Measurements from ENCODE around the gene ALKAL2. TPM values are rescaled to one million over a fixed set of nuclear protein-coding genes. Genes with fewer than 3 reads are reported as not detected.

The ALKAL2 gene
- total RNA-seq, 2 donors from 2014 or later = not detected

DNA sequence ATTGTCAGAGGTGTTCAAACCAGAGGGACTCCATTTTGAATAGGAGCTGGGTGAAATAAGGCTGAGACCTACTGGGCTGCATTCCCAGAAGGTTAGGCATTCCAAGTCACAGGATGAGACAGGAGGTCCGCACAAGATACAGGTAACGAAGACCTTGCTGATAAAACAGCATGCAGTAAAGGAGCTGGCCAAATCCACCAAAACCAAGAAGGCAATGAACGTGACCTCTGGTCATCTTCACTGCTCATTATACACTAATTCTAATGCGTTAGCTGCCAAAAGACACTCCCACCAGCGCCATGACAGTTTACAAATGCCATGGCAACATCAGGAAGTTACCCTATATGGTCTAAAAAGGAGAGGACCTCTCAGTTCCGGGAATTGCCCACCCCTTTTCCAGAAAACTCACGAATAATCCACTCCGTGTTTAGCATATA is 34.7 kb downstream of the ALKAL2 start:
- no peaks in the 10 kb centered on the region for H3K27me3 Mint-ChIP-seq
- peaks cover 25% of the 10 kb centered on the region for H3K36me3 Mint-ChIP-seq (ENCODE audit: low read depth)
- peaks cover 4% of the 10 kb centered on the region for H3K9me3 Mint-ChIP-seq
- H3K4me3 Mint-ChIP-seq = no peak overlapping the region
- H3K4me1 Mint-ChIP-seq = no peaks in the 10 kb centered on the region
- no peak overlapping the region for H3K27ac Mint-ChIP-seq
- no peak for ATAC-seq (replicated peaks)

DNA sequence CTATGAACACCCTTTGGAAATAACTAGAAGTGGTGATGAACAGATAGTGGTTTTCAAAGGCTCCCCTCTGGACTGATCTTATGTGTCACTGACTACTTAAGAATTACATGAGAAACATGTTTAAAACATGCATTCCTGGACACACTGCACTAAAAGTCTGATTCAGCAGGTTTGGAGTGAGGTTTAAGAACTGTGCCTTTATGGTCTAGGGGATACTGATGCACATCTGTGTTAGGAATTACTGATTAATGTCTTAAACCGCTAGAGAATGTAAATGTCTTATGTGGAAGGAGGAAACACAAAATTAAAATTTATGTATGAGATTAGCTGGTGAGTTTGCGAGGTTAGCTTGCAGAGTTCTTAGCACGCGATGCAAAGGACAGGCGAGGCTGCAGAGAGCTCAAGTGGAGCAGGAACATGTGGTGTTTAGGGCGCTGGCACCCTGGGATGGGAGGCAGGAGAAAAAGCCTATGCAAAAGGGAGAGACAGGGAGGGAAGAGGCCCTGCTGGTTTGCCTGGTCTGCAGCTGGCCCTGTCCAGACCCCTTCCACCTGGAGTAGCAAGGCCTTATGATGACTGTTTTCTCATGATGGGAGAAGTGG is 35.8 kb downstream of the ALKAL2 start:
- H3K27ac Mint-ChIP-seq = no peak overlapping the region
- no peak for ATAC-seq (replicated peaks)
- peaks cover 35% of the 10 kb centered on the region for H3K36me3 Mint-ChIP-seq (ENCODE audit: low read depth)
- H3K9me3 Mint-ChIP-seq = no peaks in the 10 kb centered on the region
- H3K4me1 Mint-ChIP-seq = no peaks in the 10 kb centered on the region
- H3K4me3 Mint-ChIP-seq = no peak overlapping the region
- H3K27me3 Mint-ChIP-seq = no peaks in the 10 kb centered on the region

DNA sequence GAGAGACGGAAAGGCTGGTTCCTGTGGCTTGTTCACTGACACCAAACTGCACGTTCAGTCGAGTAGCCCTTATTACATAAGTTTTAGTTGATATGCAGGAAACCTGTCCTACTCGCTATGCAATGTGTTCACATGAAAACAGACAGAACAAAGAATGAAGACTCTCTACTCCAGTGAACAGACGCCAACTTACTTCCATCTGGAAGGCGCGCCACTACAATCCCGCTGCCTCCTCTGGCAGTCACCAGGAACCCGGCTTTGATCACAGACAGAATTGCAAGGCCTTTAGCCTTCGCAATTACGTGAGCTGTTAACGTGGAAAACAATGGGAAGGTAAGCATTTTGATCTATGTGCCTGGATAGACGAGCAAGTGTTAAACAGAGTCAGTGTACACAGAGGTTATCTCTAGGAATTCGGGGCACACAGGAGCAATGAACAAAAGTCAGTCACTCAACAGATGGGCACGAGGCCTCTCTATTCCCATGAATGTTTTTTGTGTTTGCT is 38.3 kb downstream of the ALKAL2 start:
- no peaks in the 10 kb centered on the region for H3K27me3 Mint-ChIP-seq
- no peaks in the 10 kb centered on the region for H3K9me3 Mint-ChIP-seq
- peaks cover 48% of the 10 kb centered on the region for H3K36me3 Mint-ChIP-seq (ENCODE audit: low read depth)
- peaks cover 4% of the 10 kb centered on the region for H3K4me1 Mint-ChIP-seq
- no peak for ATAC-seq (replicated peaks)
- H3K27ac Mint-ChIP-seq = peak overlapping the region; percentile 42
- no peak overlapping the region for H3K4me3 Mint-ChIP-seq

DNA sequence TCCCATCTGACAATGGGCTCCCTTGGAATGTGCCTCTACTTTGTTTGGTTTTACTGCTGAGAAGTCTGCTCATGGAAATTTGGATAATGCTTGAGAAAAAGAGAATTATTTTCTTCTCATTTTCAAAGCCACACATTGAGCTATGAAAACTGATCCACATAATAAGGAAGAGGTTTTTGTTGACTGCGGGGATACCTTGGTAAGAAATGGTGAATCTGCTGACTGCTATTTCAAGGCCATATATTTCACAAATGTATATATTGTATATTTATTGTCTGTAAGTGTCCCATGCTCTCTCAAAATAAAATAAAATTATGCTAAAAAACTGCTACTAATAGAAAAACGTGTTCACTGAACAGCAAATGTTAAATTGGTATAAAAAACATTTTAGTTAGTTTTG is 39.2 kb downstream of the ALKAL2 start:
- H3K4me3 Mint-ChIP-seq = no peak overlapping the region
- no peaks in the 10 kb centered on the region for H3K9me3 Mint-ChIP-seq
- ATAC-seq (replicated peaks) = no peak
- H3K36me3 Mint-ChIP-seq (ENCODE audit: low read depth) = peaks cover 56% of the 10 kb centered on the region
- no peaks in the 10 kb centered on the region for H3K27me3 Mint-ChIP-seq
- H3K27ac Mint-ChIP-seq = peak overlapping the region; percentile 42
- peaks cover 4% of the 10 kb centered on the region for H3K4me1 Mint-ChIP-seq

DNA sequence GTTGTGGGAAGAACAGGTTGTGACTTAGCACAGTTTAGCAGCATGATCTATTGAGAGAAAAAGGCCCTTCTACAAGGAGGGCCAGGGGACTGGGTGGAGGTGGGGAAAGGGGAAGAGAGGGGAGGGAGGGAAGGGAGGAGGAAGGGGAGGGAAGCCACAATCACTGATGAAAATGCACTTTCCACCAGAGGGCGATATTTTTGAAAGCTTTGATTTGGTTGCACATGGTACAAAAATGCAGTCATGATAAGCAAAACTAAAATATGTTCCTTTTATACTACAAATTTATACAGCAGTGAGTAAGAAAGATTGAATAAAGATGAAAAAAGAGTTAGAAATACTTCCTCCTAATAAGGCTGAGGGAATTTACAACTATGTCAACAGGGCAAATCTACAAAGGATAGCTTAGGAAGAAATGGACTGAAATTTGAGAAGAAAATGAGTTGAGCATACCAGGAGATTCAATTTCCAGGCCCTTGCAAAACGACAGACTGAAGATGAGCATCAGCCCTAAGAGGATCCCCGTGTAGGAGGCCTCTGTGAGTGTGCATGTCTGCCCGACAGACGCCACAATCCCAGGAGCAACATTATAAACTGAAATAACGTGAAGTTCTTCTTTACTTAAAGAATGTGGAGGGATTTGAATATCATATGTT is 41.3 kb downstream of the ALKAL2 start:
- H3K4me1 Mint-ChIP-seq = peaks cover 4% of the 10 kb centered on the region
- ATAC-seq (replicated peaks) = no peak
- no peak overlapping the region for H3K4me3 Mint-ChIP-seq
- H3K27me3 Mint-ChIP-seq = no peaks in the 10 kb centered on the region
- H3K27ac Mint-ChIP-seq = no peak overlapping the region
- no peaks in the 10 kb centered on the region for H3K9me3 Mint-ChIP-seq
- H3K36me3 Mint-ChIP-seq (ENCODE audit: low read depth) = peaks cover 67% of the 10 kb centered on the region

DNA sequence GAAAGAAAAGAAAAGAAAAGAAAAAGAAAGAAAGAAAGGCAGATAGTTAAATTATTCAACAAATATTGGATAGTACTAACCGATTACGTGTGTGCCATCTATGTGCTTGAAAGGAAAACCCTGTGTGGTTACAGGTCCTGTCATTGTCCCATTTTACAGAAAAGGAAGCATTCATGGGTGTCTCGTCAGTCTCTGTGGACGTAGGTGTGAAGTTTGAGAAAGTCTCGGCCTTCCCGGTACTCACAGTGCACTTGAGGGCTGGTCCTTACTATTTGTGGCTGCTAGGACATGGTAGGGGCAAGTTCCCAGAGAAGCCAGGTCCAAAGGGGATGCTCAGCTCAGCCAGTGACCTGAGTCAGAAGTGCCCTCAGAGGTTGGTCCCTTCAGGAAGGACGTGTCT is 43.3 kb downstream of the ALKAL2 start:
- no peaks in the 10 kb centered on the region for H3K9me3 Mint-ChIP-seq
- H3K27me3 Mint-ChIP-seq = no peaks in the 10 kb centered on the region
- H3K4me3 Mint-ChIP-seq = no peak overlapping the region
- ATAC-seq (replicated peaks) = no peak
- H3K4me1 Mint-ChIP-seq = peaks cover 4% of the 10 kb centered on the region
- no peak overlapping the region for H3K27ac Mint-ChIP-seq
- H3K36me3 Mint-ChIP-seq (ENCODE audit: low read depth) = peaks cover 83% of the 10 kb centered on the region

DNA sequence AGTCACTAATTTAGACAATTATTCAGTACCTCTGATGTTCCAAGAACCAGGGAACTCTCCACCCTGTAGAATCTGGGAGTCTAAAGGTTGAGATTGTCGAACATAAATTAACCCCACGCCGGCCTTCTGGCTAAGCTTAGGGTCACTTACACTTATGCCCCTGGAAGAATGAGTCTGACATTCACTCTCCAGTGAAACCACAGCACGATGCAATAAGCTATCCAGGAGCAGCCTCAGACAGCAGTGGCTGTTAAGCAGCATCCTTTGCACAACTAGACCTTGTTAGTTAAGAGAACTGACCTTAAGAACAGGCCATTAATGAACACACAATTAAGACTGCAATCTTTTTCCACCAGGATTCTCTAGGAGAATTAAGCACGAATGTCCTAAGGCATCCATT is 49.0 kb downstream of the ALKAL2 start:
- no peak overlapping the region for H3K27ac Mint-ChIP-seq
- ATAC-seq (replicated peaks) = no peak
- no peak overlapping the region for H3K4me3 Mint-ChIP-seq
- H3K4me1 Mint-ChIP-seq = no peaks in the 10 kb centered on the region
- H3K9me3 Mint-ChIP-seq = no peaks in the 10 kb centered on the region
- H3K27me3 Mint-ChIP-seq = no peaks in the 10 kb centered on the region
- H3K36me3 Mint-ChIP-seq (ENCODE audit: low read depth) = peaks cover 68% of the 10 kb centered on the region

DNA sequence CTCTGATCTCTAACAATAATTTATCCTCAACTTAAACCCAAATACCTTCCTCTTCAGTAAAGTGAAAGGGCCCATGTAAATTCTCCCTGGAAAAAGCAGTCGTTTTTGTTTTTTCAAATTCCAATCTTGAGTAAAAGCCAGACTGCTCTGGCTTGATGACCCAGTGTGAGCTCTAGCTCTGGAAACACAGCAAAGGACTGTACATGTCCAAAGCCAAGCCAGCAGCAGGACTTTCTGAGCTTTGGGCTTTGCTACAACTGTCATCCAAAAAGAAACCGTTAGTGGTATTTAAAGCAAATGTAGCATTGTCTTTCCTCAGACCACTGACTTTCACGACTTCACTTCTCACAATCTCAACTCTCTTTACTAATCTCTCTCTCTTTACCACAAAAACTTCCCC is 49.5 kb downstream of the ALKAL2 start:
- no peak overlapping the region for H3K27ac Mint-ChIP-seq
- H3K36me3 Mint-ChIP-seq (ENCODE audit: low read depth) = peaks cover 68% of the 10 kb centered on the region
- no peaks in the 10 kb centered on the region for H3K9me3 Mint-ChIP-seq
- no peaks in the 10 kb centered on the region for H3K27me3 Mint-ChIP-seq
- H3K4me3 Mint-ChIP-seq = no peak overlapping the region
- ATAC-seq (replicated peaks) = no peak
- H3K4me1 Mint-ChIP-seq = no peaks in the 10 kb centered on the region

DNA sequence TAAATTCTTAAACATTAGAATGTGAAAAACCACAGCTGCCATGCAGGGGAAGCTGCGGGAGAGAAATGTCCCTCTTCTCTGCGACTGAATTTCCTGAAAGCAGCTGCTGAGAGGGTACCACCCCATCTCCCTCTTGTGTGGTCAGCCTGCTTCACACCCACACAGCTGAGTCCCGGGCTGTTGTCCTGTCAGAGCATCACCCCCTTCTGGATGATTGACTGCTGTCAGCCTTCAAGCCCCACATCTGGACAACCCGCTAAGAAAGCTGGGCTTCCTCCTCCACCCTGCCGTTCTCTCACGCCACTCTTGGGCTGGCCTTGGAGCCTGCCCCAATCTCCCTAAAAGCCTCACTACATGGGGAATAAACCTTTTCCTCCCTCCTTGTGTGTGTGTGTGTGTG is 50.0 kb downstream of the ALKAL2 start:
- Mint-ChIP-seq H3K27me3 (no peaks in the 10 kb centered on the region), H3K4me1 (no peaks in the 10 kb centered on the region), H3K4me3 (no peak overlapping the region), H3K36me3 (ENCODE audit: low read depth) (peaks cover 68% of the 10 kb centered on the region), H3K27ac (no peak overlapping the region), H3K9me3 (no peaks in the 10 kb centered on the region)
- ATAC-seq (replicated peaks) = no peak

DNA sequence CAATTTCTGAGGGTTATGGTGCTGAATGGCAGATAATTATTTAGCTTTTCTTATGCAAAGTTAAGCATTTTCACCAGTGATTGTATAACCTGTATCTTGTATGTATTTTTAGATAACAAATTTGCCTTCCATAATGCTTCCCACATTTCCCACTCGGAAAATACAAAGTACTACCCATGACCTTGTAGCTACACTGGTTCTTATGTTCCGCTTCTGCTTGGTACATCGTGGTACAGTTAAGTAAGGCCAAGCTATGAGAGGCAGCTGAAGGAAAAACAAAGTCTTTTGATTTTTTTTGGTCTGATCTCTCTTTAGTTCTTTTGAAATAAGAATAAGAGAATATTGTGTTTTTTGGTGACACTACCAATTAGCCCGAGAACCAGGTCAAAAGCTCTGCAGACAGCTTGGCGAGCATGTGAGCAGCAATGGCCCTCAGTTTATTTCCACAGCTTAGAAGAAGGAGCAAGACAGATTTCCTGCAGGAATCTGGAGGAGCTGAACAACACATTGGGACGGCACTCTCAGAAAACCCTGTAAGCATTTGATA is 50.8 kb downstream of the ALKAL2 start:
- Mint-ChIP-seq H3K27me3 (no peaks in the 10 kb centered on the region), H3K4me3 (no peak overlapping the region), H3K36me3 (ENCODE audit: low read depth) (peaks cover 69% of the 10 kb centered on the region), H3K27ac (no peak overlapping the region), H3K9me3 (no peaks in the 10 kb centered on the region), H3K4me1 (no peaks in the 10 kb centered on the region)
- no peak for ATAC-seq (replicated peaks)

DNA sequence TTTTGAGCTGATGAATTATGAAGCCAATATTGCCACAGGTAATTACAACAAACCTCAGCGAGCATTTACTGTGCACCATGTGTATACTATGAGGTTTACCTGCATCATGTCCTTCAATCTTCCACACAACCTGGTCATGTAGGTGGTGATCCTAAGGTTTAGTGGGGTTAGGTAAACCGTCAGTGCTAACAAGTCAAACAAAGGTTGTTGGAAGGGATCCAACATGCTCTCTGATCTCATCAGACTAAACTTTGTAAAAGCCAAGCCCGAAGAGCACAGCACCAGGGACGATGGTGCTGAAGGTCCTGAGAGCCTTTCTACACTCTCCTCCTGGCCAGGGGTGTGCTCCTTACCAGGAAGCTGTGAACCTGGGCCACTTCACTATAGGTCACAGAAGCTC is 53.5 kb downstream of the ALKAL2 start:
- no peaks in the 10 kb centered on the region for H3K4me1 Mint-ChIP-seq
- peaks cover 60% of the 10 kb centered on the region for H3K36me3 Mint-ChIP-seq (ENCODE audit: low read depth)
- no peak overlapping the region for H3K27ac Mint-ChIP-seq
- no peak overlapping the region for H3K4me3 Mint-ChIP-seq
- no peak for ATAC-seq (replicated peaks)
- no peaks in the 10 kb centered on the region for H3K9me3 Mint-ChIP-seq
- no peaks in the 10 kb centered on the region for H3K27me3 Mint-ChIP-seq

DNA sequence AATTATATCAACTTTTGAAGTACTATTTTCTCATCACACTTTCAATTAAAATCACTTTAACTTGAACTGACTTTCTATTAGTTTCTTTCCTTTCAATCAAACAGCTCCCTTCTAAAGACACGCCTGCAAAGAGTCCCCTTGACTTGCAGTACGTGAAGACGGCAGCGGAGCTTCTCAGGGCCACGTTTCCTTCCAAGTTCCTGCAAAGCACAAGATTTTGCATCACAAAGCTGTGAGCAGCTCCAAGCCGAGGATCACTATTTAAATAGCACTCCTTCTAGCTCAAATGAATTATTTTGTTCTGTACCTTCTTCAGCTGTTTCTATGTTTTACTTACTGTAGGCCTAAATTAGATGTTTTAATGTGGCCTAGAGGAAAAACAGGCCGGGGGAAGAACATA is 54.9 kb downstream of the ALKAL2 start:
- Mint-ChIP-seq H3K4me3 (no peak overlapping the region), H3K36me3 (ENCODE audit: low read depth) (peaks cover 61% of the 10 kb centered on the region), H3K27me3 (no peaks in the 10 kb centered on the region), H3K4me1 (no peaks in the 10 kb centered on the region), H3K9me3 (no peaks in the 10 kb centered on the region), H3K27ac (no peak overlapping the region)
- ATAC-seq (replicated peaks) = no peak

DNA sequence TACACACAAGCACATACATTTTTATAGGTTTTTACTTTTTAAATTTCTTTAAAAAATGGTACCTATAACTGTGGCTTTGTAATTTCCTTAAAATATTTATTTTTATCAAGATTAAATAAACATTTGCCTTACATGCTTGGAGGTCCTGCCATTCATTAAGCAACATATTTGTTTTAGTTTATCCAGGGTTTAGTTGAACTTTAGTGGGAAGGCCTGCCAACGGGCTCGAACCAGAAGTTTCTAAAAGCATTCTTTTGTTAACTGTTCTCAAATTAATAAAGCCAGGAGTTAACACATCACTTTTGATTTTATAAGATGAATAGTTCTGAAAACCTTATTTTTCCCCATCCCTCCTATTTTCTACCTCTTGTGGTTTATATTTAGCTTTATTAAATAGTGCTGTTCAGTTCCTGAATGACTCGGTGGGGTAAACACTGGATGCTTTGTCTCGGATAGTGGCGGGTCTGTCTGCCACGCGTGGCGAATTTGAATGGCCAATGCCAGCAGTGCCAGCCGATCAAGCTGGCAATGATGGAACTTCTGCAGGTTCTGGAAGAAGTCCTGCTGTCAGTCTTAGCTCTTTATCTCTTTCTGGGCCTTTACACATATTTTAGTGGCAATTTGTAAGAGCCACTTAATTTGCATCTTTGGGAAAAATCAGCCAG is 56.2 kb downstream of the ALKAL2 start:
- no peak overlapping the region for H3K27ac Mint-ChIP-seq
- no peaks in the 10 kb centered on the region for H3K27me3 Mint-ChIP-seq
- no peak overlapping the region for H3K4me3 Mint-ChIP-seq
- no peaks in the 10 kb centered on the region for H3K4me1 Mint-ChIP-seq
- no peak for ATAC-seq (replicated peaks)
- peaks cover 70% of the 10 kb centered on the region for H3K36me3 Mint-ChIP-seq (ENCODE audit: low read depth)
- H3K9me3 Mint-ChIP-seq = no peaks in the 10 kb centered on the region

All from activated T-helper 17 cell treated with anti-CD3 and anti-CD28 coated beads, Interleukin-2, amount 50 U/mL, for 72 hours (primary cell).